ENCODE data around the gene RASAL1. TPM values are rescaled to one million over a fixed set of nuclear protein-coding genes. Genes with fewer than 3 reads are reported as not detected.
"Not testable (repeated sequence)": the region's sequence is repeated elsewhere in the genome, so short reads cannot be mapped to it uniquely, and the experiment has no call there.

RASAL1 gene
- total RNA-seq, 4 donors from 2014 or later = not detected

- TF ChIP-seq CTCF (IDR thresholded peaks at IDR 0.05 in 4 of 5, conservative IDR thresholded peaks at IDR 0.05 in 1 of 5) (no peak), POLR2A (IDR thresholded peaks at IDR 0.05) (no peak)
- DNase-seq = no peak
- H3K27me3 ChIP-seq = no peaks in the 10 kb centered on the region
- H3K4me3 ChIP-seq = no peak overlapping the region
- H3K27ac ChIP-seq = no peak overlapping the region
- in situ Hi-C loops (cut with MboI; ENCODE audit: low sequenced_read_pairs in 4 of 4) = no loop called here
- no peaks in the 10 kb centered on the region for H3K4me1 ChIP-seq
- intact Hi-C loops (cut with DNase I; ENCODE audit: low total_unique reads) = no loop called here
- no peaks in the 10 kb centered on the region for H3K36me3 ChIP-seq
- H3K9me3 ChIP-seq = peaks cover 0 to 5% (median 0%) of the 10 kb centered on the region in 3 donors
- no peak for ATAC-seq
These were observed 15.4 kb downstream of the RASAL1 start for GRCh38 chr12:113119980-113120669.

DNA sequence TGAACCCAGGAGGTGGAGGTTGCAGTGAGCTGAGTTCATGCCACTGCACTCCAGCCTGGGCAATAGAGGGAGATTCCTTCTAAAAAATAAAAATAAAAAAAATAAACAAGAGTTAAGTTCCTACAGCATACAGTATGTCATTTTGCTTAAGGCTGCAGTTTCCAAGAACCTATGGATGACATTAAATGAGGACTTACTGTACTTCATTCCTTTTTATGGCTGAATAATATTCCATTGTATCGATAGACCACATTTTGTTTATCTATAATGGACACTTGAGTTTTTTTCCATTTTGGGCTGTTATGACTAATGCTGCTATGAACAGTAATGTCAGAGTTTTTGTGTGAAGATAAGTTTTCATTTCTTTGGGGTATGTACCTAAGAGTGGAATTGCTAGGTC is 17.4 kb downstream of the RASAL1 start:
- no peak for TF ChIP-seq CTCF (IDR thresholded peaks at IDR 0.05 in 4 of 5, conservative IDR thresholded peaks at IDR 0.05 in 1 of 5)
- TF ChIP-seq POLR2A (IDR thresholded peaks at IDR 0.05) = no peak
- no peak overlapping the region for H3K4me3 ChIP-seq
- no peaks in the 10 kb centered on the region for H3K36me3 ChIP-seq
- intact Hi-C loops (cut with DNase I; ENCODE audit: low total_unique reads) (no loop called here), in situ Hi-C loops (cut with MboI; ENCODE audit: low sequenced_read_pairs in 4 of 4) (no loop called here)
- H3K4me1 ChIP-seq = no peaks in the 10 kb centered on the region
- ATAC-seq = no peak
- peaks cover 0 to 3% (median 0%) of the 10 kb centered on the region in 3 donors for H3K27me3 ChIP-seq
- no peak for DNase-seq
- no peaks in the 10 kb centered on the region for H3K9me3 ChIP-seq
- no peak overlapping the region for H3K27ac ChIP-seq

DNA sequence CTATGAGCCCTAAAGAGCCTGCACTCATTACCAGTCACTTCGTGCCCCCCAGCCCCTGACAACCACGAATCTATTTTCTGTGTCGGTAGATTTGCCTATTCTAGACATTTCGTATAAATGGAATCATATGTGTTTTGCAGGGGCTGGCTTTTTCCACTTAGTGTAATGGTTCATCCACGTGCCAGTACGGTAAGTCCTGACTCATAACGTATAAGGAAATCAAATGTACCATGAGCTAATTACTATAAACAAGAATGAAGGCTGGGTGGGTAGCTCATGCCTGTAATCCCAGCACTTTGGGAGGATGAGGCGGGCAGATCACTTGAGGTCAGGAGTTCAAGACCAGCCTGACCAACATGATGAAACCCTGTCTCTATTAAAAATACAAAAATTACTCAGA is 17.9 kb downstream of the RASAL1 start:
- H3K4me3 ChIP-seq; H3K27ac ChIP-seq; intact Hi-C loops (cut with DNase I; ENCODE audit: low total_unique reads); H3K36me3 ChIP-seq; DNase-seq; H3K4me1 ChIP-seq; H3K9me3 ChIP-seq; H3K27me3 ChIP-seq; ATAC-seq; in situ Hi-C loops (cut with MboI; ENCODE audit: low sequenced_read_pairs in 4 of 4): not testable (repeated sequence)

DNA sequence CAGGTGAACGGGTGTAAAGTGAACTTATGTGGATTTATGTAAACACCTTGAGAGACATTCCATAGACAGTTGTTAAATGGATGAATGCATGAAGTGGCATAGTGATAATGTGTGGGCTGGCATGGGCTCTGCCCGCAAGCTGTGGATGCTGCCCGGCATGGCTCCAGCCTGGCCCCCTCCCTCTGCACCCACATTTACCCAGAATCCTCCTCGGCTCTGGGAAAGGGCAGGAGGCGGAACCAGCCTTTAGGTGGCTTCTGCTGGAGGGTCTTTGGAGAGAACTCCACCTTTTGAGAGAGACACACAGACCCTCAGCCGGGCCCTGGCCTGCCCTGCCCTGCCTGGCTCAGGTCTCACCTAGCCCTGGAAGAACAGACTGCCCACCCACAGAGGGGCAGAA is 18.7 kb downstream of the RASAL1 start:
- ATAC-seq = no peak
- no peak for DNase-seq

More for the DNA sequence above, 18.7 kb downstream of the RASAL1 start:
- H3K36me3 ChIP-seq = no peaks in the 10 kb centered on the region
- H3K9me3 ChIP-seq = no peaks in the 10 kb centered on the region
- peaks cover 0 to 3% (median 0%) of the 10 kb centered on the region in 3 donors for H3K27me3 ChIP-seq
- intact Hi-C loops (cut with DNase I; ENCODE audit: low total_unique reads) = no loop called here
- TF ChIP-seq POLR2A (IDR thresholded peaks at IDR 0.05) (no peak), CTCF (IDR thresholded peaks at IDR 0.05 in 4 of 5, conservative IDR thresholded peaks at IDR 0.05 in 1 of 5) (no peak)
- in situ Hi-C loops (cut with MboI; ENCODE audit: low sequenced_read_pairs in 4 of 4) = no loop called here
- H3K4me3 ChIP-seq = no peak overlapping the region
- H3K4me1 ChIP-seq = no peaks in the 10 kb centered on the region
- H3K27ac ChIP-seq = no peak overlapping the region
